DMS153 (cell line): Measurements from ENCODE around the gene SPTBN5.

Experiments
- DNase-seq: peaks from one replicate; lab custom pipeline; 2025; lab: John Stamatoyannopoulos, UW

Gene SPTBN5

DNA sequence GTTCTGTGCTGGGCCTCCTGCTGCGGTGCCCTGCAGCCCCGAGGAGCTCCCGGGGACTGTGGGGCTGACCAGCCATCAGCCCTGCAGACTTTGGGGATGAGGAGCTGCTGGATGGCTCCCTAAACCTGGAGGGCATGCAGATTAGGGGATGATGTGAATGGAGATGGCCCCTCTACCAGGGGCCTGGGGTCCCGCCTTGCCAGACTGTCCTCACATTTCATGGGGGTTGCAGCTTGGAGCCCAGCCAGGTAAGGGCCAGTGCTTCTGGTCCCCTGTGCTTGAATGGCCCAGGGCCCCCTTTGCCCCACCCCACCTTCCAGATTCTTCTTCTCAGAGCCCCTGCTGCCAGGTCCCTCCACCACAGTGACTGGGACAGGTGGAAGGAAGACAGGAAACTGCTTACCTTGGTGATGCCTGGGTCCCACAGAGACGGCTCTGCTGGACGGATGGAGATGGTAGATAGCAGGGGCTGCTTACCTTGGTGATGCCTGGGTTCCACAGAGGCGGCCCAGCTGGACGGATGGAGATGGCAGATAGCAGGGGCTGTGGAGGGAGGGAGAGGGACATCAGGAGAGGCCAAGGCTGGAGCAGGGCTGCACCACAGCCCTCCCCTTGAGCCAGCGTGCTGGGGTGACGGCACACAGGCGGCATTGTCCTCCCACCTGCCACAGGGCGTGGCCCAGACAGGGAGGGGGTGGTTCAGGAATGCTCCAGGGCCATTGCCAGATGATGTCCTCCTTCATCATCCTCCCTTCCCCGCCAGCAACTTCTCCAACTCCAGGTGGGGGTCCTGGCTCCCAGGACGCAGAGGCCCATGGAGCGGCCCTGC, at the start of gene SPTBN5:
TSS of gene SPTBN5 (minus strand) at position 632 of the 829 bp plus-strand sequence. CDS start at position 76, 556 bp downstream.
- no peak for DNase-seq

DNA sequence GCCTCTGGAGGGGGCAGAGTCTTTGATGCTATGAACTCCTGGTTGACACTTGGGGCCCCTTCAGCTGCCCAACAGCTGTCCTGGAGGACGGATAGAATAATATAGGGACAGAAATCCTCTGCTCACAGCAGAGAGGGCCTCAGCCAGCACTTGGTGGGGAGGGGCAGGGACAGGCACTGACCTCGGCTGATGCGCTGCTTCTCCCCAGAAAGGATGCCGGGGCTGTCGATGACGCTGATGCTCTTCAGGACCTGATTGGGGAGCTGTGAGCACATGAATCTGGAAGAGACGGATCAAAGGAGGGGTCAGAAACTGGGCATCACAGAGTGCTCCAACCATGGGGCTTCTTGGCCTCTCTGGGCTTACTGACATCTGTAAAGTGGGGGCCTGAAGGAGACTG, 49.0 kb upstream of the SPTBN5 start:
- DNase-seq, result no peak

DNA sequence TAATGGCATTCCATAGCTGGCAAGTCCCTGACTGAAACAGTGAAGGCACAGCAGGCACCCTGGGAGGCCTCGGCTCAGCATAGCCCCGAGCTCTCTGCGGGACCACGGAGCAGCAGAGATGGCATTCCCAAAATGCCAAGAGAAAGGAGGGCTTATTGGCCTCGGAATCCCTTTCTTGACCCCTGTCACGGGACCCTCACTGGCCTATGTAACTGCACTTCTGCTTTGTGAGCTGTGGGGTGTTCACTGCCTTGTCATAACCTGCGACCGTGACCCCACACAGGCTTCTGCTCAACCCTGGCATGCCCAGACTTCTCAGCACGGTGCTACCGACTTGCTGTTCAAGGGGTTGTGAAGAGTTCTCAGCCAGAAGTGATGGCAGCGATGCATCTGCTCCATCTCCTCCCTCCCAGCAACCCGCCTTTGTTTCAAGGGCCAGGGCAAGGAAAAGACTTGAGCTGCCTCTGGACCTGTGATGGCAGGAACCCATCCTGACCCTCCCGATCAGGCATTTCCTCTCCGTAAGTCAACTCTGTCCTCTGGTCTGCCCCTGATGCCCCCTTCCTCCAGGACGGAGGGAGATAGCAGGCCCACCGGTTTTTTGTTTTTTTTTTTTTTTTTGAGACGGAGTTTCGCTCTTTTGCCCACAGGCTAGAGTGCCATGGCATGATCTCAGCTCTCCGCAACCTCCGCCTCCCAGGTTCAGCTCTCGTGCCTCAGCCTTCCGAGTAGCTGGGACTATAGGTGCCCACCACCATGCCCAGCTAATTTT, 48.0 kb upstream of the SPTBN5 start:
- no peak for DNase-seq

DNA sequence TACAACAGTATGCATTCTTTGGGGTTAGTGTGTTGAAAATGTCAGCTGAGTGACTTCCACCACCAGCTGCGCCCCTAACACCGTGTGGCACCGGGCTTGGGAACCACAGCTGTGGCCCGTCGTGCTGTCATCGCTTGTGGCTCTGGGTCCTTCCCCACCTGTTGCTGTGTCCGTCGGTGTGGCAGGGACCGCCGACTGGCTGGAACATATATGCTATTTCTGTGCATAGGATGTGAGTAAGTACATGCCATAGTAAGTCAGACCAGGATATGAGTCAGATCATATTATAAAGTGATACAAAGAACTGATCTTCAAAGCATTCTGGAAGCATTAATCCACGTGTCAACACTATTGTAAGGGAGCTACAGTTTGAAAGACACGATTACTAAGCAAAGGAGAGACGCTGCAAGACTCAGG, 46.6 kb upstream of the SPTBN5 start:
- DNase-seq, result no peak

DNA sequence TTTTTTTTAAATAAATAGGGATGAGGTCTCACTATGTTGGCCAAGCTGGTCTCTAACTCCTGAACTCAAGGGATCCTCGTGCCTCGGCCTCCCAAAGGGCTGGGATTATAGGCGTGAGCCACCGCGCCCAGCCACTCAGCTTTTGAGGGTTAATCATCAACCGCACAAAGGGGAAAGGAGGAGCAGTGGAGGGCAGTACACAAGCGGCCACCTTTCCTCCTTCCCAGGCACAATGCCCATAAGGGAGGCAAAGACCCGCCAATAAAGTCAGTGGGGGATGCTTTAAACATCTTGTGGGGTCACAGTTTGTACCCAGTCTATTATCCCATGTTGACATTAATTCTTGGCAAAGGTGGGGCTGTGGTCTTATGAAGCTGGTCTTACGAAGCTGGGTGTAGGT, 46.1 kb upstream of the SPTBN5 start:
- no peak for DNase-seq

DNA sequence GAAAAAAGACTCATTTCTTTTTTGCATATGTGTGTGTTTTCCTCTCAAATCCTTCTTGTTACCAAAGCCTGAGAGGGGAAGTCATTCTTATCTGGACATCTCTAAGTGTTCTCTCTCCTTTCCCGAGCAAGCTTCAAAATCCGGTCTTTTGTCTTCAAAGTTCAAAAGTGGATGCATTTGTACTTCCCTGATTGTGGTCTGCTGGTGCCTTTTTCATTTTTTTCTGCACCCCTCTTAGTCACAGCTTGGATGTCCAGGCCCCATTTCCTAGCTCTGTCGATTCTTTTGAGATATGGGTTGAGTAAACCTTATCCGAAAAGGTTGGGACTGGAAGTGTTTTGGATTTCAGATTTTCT, 43.7 kb upstream of the SPTBN5 start:
- DNase-seq, result no peak

DNA sequence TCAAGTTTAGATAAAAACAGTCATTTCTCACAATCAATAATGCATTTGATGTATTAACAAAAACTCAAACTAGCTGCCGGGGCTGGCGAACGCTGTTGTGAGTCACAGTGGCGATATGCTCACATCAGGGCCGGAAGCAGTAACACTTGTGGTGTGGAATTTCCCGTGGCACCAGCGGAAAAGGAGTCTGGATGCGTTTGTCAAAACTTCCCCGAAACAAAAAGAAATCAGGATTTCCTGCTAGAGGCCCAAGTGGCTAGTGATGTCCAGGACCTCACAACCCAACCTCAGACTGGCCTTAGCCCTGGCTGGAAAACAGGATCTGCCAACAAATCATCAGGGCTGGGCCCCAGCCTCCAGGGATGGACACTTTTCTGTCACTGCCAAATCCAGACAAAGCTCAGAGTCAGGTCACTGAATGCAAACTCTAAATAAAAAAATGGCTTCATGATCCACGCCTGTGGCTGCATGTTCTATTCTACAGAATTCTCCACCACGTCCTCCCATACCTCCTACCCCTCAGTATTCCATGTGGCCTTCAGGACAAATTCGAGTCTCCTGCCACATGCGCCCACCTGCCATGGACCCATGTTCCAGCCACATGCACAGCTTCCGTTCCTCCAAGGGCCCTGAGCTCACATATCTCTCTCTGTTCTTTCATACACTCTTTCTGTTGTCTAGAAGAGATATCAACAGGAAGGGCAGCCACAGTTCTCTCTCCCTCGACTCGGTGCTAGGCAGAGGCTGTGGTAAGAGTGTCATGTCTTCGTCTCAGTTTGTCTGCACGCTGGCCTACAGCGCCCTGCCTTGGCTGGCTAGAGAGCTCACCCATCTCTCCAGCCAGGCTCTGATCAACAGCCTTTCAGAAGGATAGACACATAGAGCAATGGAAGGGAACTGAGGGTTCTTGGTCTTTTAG, 43.1 kb upstream of the SPTBN5 start:
- DNase-seq, result no peak

DNA sequence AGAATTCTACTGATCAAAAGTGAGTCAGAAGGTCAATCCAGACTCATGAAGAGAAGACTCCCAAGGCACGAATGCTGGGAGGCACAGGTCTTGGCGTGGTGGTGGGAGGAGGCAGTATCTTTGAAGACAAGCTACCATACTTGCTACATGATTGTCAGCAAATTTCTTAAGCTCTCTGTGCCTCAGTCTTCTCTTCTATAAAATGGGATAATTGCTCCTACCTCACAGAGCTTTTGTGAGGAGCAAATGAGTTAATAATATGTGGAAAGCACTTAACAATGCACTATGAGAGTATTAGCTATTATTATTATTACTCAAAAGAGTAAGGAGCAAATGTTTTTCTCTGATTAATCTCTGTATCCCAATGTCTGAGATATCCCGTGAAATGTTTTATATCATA, 42.3 kb upstream of the SPTBN5 start:
- no peak for DNase-seq

DNA sequence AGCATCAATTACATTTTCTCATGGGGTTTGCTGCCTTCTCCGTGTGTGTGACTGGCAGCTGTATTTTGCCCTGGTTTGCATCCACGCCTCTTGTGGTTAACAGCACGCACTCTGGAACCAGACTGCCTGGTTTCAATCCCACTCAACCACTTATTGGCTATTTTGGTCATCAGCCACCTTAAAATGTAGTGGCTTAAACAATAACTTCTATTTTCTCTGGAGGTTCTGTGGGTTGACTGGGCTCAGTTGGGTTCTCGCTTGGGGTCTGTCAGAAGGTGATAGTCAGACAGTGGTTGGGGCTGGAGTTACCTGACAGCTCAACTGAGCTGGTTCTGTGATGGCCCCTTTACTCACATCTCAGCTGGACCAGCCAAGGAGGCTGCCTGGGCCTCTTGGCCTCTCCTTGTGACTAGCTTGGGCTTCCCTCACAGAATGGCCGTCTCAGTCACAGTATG, 41.7 kb upstream of the SPTBN5 start:
- DNase-seq, result no peak

DNA sequence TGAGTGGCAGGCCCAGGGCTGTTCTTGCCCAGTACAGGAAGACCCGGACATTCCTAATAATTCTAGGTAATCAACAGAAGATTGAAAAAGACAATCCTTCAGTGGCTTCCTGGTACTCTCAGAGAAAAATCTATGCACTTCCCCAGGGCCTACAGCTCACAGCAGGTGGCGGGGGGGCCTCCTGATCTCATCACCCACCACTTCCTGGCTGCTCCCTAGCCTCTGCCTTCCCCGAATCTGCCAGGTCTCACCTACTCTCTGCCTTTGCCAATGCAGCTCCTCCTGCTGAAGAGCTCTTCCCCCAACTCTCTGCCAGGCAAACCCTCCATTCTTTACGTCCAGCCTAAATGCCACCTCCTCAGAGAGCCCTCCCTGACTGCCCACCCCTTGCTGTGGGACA, 41.0 kb upstream of the SPTBN5 start:
- DNase-seq, result no peak

DNA sequence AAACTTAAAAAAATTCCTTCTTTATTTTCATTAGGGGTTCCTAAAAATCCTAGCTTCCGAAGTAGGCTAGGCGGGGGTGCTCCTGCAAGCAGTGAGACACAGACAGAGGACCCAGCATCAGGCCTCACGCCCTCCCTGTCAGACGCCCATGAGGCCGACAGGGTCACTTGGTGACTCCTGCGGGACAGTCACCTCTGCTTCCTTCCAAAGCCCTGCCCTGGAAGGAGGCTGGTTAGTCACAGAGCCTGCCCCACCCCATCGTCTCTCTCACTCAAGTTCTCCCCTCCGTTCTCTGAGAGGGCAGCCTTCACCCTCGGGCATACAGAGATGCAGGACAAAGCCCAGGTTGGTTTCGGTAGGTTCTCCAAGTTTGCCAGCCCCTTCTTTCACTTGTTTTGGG, 39.9 kb upstream of the SPTBN5 start:
- no peak for DNase-seq

DNA sequence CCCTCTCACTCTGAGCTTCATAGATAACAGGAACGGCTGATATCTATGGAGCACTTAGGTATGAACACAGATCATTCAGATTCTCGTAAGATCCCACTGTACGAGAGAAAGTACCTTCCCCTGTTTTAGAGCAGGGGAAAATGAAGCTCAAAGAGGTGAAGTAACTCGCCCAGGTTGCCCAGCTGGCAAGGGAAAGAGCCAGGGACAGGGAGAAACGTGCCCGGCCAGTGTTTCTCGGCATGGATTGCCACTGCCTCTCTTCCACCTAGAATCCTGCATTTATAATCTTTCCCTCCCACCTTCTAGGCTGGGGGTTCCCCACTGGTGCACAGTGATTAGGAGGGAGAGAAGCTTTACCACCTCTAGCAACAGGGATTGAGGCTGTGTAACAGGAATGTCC, 39.5 kb upstream of the SPTBN5 start:
- no peak for DNase-seq

DNA sequence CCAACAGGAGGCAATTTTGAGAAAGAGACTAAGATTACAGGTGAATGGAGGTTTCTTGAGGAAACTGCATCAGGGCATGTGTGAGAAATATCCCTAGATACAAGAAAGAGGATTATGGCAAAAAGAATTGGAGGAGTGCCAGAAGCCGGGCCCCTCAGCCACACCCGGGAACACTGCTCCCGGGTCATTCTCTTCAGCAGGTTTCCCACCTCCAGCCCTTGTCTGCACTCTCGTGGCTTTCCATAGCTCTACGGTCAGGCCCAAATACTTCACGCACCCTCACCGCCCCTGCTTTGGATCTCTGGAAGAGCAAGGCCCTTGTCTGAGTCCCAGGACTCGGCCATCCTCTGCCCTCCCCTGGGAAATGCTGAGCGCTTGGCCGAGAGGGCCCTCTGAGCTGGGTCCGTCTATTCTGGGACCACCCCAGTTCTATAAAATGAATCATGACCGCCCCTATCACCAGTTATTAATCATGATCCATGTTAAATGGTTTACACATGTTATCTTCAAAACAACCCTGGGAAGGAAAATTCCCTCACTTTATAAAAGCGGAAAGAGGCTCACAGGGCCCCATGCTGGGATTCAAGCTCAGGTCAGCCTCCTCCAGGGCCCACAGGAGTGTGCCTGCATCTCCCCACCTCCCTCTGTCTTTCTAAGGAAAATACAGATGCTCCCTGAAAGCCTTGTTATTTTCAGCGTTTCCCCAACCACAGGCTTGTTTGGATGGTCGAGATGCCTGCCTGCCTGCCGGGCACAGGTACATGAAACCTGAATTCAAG, 38.8 kb upstream of the SPTBN5 start:
- DNase-seq, result no peak

DNA sequence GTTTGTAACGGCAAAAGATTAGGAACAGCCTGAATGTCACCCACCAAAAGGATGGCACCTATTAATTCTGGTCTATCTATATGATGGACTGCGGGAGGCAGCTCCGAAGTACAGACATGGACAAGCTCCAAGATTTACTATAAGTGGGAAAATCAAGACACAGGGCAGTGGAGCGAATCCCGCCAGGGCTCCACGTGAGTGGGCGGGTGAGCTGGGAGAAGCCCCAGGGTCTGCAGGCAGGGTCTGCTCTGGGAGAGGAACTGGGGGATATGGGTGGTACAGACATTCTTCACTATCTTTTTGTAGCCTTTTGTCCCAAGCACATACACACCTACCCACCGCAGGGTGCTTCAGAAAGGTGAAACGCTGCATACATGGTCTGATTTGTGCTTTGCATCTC, 38.2 kb upstream of the SPTBN5 start:
- DNase-seq, result no peak

DNA sequence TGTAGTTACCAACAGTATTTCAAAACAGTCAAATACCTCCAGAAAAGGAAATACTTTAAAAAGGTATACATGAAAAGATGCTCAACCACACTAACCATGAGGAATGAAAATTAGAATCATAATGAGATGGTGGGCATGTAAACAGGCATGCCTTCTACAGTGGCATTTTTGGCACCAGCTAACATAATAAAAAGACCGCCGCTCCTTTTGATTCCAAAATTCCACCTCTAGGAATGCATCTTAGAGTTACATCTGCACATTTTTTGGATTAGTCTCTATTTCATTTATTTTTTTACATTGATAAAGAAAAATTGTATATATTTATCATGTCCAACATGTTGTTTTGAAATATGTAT, 37.0 kb upstream of the SPTBN5 start:
- DNase-seq, result no peak

DNA sequence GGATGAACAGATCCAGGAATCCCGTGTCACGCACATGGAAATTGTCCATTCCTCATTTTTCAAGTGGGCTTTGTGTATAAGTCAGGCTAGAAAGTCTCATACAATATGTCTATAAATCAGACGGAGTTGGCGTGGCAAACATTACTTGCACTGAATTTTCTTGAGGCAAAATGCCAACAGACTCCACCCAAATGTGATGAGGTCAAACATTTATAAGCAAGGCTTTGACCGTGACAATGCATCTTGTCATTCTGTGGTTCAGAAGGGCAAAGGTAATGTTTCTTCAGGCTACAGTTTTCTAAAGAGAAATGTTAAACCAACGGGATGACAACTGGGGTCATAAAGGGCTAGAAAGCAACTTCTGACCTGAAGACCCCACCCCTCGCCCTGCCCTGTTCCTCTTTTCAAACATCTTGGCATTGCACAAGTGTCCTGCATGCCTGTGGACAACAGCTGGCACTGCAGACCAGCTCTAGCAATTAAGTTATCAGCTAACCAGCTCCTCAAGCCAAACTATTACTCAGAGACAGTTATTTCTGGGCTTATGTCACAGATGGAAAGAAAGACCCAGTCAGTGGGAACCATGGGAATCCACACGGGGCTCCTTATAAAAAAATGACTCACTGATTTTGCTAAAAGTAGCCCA, 36.5 kb upstream of the SPTBN5 start:
- no peak for DNase-seq

DNA sequence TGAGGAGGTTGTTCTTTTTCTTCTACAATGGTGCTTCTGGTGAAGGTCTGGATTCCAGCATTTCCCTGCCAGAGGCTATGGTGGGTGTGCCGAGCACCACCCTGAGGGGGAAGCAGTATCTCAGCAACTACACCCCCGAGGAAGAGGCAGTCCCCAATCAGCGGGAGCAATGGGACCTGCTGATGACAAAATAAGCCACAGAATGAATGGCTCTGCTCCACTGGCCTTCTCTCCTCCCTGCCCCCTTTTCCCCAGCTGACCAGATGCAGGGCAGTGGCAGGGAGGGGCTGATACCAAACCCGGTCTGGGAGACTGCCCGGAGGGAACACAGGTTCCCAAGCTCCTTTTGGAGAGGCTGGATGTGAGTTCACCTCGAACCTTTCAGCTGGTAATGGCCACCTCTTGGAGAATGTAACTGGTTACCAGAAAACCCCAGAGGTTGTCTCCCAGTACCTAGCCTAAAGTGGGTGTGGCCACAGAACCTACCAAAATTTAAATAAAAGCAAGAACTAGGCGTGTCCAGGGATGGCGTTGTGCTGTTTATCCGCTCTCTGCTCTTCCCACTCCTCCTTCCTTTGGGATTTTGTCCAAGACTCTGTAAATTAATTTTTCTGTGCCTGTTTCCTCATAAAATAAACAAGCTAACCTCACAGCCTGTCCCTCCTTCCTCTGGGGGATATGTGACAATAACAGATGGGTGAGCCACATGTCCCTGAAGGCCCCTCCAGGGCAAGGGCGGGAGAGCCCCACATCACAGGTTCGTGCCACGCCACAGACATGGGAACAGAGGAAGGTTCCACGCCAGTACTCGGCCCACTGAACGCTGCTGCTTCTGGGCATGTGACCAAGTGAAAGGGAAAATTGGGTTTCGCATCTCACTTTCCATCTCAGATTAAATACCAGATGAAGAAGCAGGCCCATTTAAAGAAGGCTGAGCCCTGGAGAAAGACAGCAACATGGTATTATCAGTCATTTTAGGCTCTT, 35.1 kb upstream of the SPTBN5 start:
- DNase-seq, result no peak

DNA sequence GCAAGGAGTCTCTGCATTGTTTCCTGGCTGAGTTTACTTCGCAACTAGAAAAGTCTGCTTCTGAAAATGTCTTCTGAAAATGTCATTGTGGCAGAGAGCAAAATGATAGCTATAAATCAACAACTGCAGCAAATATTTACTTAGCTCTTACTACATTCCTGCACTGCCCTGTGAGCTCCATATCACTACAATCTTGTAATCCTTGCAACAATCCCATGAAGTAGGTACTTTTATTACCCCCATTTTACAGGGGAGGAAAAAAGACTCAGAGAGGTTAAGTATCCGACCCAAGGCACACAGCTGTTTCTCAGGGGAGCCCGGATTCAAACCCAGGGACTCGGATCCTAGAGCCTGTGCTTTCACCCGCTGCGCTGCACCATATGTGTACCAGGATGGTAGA, 34.2 kb upstream of the SPTBN5 start:
- no peak for DNase-seq

DNA sequence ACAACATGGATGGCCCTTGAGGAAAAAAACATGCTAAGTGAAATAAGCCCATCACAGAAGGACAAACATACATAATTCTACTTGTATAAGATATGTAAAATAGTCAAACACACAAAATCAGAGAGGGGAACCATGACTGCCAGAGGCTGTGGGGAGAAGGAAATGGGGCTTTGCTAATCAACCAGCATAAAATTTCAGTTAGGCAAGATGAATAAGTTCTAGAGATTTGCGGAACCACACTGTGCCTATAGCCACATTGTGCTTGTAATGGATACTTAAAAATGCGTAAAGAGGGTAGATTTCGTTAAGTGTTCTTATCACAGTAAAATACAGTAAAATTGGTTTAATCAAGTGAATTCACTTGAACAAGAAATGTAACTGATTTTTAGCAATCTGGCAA, 33.7 kb upstream of the SPTBN5 start:
- no peak for DNase-seq
